ENCODE data around the gene RNASE7.

Gene RNASE7

DNA sequence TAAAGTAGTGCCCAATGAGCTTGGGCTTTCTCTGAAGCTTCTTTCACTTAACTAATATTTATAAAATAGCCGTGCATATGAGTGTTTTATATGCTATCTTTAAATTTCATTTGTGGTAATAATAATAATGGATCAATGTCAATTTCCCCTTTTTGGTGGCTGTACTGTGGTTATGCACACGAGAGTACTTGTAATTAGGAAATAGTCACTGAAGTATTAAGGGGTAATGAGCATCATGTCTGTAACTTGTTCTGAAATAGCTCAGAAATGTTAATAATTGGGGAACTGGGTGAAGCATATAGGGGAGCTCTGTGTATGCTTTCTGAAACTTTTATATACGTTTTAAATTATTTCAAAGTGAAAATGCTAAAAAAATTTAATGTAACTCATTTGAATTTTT lies 8.4 kb downstream of the RNASE7 start:
- Histone ChIP-seq H3K36me3 (ENCODE audit: control insufficient read depth in 1 of 2, insufficient read depth in 2 of 2, low read depth in 1 of 2, low read length in 2 of 2) (no peaks in the 10 kb centered on the region), H3K4me1 (ENCODE audit: control insufficient read depth, insufficient read depth, low read depth, low read length) (peaks cover 3% of the 10 kb centered on the region), H3K79me1 (replicated peaks; ENCODE audit: low read length, poor library complexity, severe bottlenecking) (no peaks in the 10 kb centered on the region), H2BK5ac (ENCODE audit: low read depth, low read length, poor library complexity, severe bottlenecking) (no peak overlapping the region), H2BK15ac (ENCODE audit: low read depth, poor library complexity, severe bottlenecking) (no peak overlapping the region), H2BK12ac (ENCODE audit: low read length in 2 of 2) (no peak overlapping the region), H4K91ac (ENCODE audit: low read length) (no peak overlapping the region), H3K27ac (ENCODE audit: low read length, poor library complexity, severe bottlenecking) (no peak overlapping the region), H3K9ac (ENCODE audit: low read length) (no peak overlapping the region), H2BK120ac (ENCODE audit: low read depth, low read length) (no peak overlapping the region), H3K9me3 (ENCODE audit: control insufficient read depth, low read length) (no peaks in the 10 kb centered on the region), H4K8ac (ENCODE audit: low read length) (no peak overlapping the region), H2AK5ac (ENCODE audit: low read length, severe bottlenecking) (no peak overlapping the region), H2AFZ (ENCODE audit: low read depth, low read length) (no peak overlapping the region), H3K18ac (ENCODE audit: low read depth in 1 of 2, low read length in 2 of 2) (no peak overlapping the region), H3K23ac (ENCODE audit: low read length in 2 of 2) (no peak overlapping the region), H3K4me2 (ENCODE audit: low read length, poor library complexity, severe bottlenecking) (no peak overlapping the region), H3K27me3 (ENCODE audit: control insufficient read depth in 1 of 2, insufficient read depth in 1 of 2, low read length in 2 of 2) (no peaks in the 10 kb centered on the region), H3K14ac (ENCODE audit: low read length in 2 of 2) (no peak overlapping the region), H3K4ac (ENCODE audit: low read depth in 1 of 2, low read length in 2 of 2) (no peak overlapping the region), H3K4me3 (ENCODE audit: insufficient read depth in 1 of 2, low read depth in 1 of 2, low read length in 2 of 2) (no peak overlapping the region)
- 74% methylated on average over 2 of the region's 3 CpGs for WGBS
- no peak for DNase-seq

DNA sequence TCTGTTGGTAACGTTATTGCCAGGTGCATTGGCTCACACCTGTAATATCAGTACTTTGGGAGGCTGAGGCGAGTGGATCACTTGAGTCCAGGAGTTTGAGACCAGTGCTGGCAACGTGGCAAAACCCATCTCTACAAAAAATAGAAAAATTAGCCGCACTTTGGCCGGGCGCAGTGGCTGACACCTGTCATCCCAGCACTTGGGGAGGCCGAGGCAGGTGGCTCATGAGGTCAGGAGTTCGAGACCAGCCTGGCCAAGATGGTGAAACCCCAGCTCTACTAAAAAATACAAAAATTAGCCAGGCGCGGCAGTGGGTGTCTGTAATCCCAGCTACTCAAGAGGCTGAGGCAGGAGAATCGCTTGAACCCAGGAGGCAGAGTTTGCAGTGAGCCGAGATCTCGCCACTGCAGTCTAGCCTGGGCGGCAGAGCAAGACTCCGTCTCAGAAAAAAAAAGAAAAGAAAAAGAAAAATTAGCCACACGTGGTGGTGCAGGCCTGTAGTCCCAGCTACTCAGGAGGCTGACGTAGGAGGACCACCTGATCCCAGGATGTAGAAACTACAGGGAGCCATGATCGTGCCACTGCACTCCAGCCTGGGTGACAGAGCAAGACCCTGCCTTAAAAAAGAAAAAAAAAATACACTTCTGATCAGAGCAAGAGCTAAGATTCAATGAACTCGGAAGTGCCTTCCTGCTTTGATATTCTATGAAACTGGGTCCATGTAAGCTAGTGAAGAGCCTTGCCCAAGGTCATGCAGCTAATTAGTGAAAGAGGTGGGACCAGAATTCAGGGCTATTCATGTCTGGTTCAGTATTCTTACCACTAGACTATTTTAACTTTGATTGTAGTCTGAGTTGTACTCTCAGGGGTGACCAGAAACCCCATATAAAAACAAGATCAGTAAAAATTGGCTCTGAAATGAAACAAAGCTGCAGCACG lies 11.3 kb downstream of the RNASE7 start:
- no peak overlapping the region for H2BK15ac ChIP-seq (ENCODE audit: low read depth, poor library complexity, severe bottlenecking)
- no peaks in the 10 kb centered on the region for H3K27me3 ChIP-seq (ENCODE audit: control insufficient read depth in 1 of 2, insufficient read depth in 1 of 2, low read length in 2 of 2)
- H2BK5ac ChIP-seq (ENCODE audit: low read depth, low read length, poor library complexity, severe bottlenecking), result no peak overlapping the region
- 90% methylated on average over 20 of the region's 20 CpGs for WGBS
- no peaks in the 10 kb centered on the region for H3K36me3 ChIP-seq (ENCODE audit: control insufficient read depth in 1 of 2, insufficient read depth in 2 of 2, low read depth in 1 of 2, low read length in 2 of 2)
- H3K4ac ChIP-seq (ENCODE audit: low read depth in 1 of 2, low read length in 2 of 2), result no peak overlapping the region
- no peak overlapping the region for H3K14ac ChIP-seq (ENCODE audit: low read length in 2 of 2)
- no peak for DNase-seq
- H3K23ac ChIP-seq (ENCODE audit: low read length in 2 of 2), result no peak overlapping the region
- no peak overlapping the region for H3K4me3 ChIP-seq (ENCODE audit: insufficient read depth in 1 of 2, low read depth in 1 of 2, low read length in 2 of 2)
- H4K8ac ChIP-seq (ENCODE audit: low read length), result no peak overlapping the region
- H4K91ac ChIP-seq (ENCODE audit: low read length), result no peak overlapping the region
- no peaks in the 10 kb centered on the region for H3K79me1 ChIP-seq (replicated peaks; ENCODE audit: low read length, poor library complexity, severe bottlenecking)
- H3K4me2 ChIP-seq (ENCODE audit: low read length, poor library complexity, severe bottlenecking), result no peak overlapping the region
- no peak overlapping the region for H3K27ac ChIP-seq (ENCODE audit: low read length, poor library complexity, severe bottlenecking)
- H3K9me3 ChIP-seq (ENCODE audit: control insufficient read depth, low read length), result no peaks in the 10 kb centered on the region
- no peak overlapping the region for H2AFZ ChIP-seq (ENCODE audit: low read depth, low read length)
- no peak overlapping the region for H2BK120ac ChIP-seq (ENCODE audit: low read depth, low read length)
- peaks cover 12% of the 10 kb centered on the region for H3K4me1 ChIP-seq (ENCODE audit: control insufficient read depth, insufficient read depth, low read depth, low read length)
- no peak overlapping the region for H3K18ac ChIP-seq (ENCODE audit: low read depth in 1 of 2, low read length in 2 of 2)
- no peak overlapping the region for H2BK12ac ChIP-seq (ENCODE audit: low read length in 2 of 2)
- no peak overlapping the region for H3K9ac ChIP-seq (ENCODE audit: low read length)
- H2AK5ac ChIP-seq (ENCODE audit: low read length, severe bottlenecking), result no peak overlapping the region

DNA sequence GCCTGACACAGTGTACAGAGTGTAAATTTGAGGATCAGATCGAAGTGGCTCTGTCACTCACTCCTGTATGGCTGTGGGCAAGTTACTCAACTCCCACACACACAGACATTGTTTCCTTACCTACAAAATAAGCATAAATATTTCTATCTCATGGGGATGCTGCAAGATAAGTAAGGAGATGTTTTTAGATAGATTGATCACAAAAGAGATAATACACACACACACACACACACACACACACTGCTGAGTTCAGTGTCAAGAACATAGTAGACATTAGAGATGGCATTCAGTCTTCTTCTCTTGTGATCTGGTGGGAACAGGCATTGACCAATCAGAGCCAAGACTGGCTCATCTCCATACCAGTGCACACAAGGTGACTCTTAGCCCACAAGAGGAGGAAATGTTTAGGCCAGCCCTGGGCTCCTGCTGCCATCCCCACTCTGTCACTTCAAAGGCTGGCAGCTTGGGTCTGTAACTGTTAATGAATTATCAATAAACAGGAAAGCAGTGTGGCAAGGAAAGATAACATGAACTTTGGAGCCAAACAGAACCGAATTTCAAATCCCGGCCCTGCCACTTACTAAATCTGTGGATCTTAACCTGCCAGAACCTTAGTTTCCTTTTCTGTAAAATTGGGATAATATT lies 12.1 kb downstream of the RNASE7 start:
- DNase-seq, result no peak
- H3K14ac ChIP-seq (ENCODE audit: low read length in 2 of 2), result no peak overlapping the region
- H3K27ac ChIP-seq (ENCODE audit: low read length, poor library complexity, severe bottlenecking), result no peak overlapping the region
- H3K4ac ChIP-seq (ENCODE audit: low read depth in 1 of 2, low read length in 2 of 2), result no peak overlapping the region
- no peak overlapping the region for H3K23ac ChIP-seq (ENCODE audit: low read length in 2 of 2)
- no peak overlapping the region for H3K4me3 ChIP-seq (ENCODE audit: insufficient read depth in 1 of 2, low read depth in 1 of 2, low read length in 2 of 2)
- no peak overlapping the region for H2BK120ac ChIP-seq (ENCODE audit: low read depth, low read length)
- no peak overlapping the region for H3K9ac ChIP-seq (ENCODE audit: low read length)
- H4K8ac ChIP-seq (ENCODE audit: low read length), result no peak overlapping the region
- 83% methylated on average over 3 of the region's 3 CpGs for WGBS
- H3K27me3 ChIP-seq (ENCODE audit: control insufficient read depth in 1 of 2, insufficient read depth in 1 of 2, low read length in 2 of 2), result no peaks in the 10 kb centered on the region
- no peaks in the 10 kb centered on the region for H3K79me1 ChIP-seq (replicated peaks; ENCODE audit: low read length, poor library complexity, severe bottlenecking)
- peaks cover 12% of the 10 kb centered on the region for H3K4me1 ChIP-seq (ENCODE audit: control insufficient read depth, insufficient read depth, low read depth, low read length)
- no peak overlapping the region for H2AFZ ChIP-seq (ENCODE audit: low read depth, low read length)
- no peak overlapping the region for H4K91ac ChIP-seq (ENCODE audit: low read length)
- no peaks in the 10 kb centered on the region for H3K36me3 ChIP-seq (ENCODE audit: control insufficient read depth in 1 of 2, insufficient read depth in 2 of 2, low read depth in 1 of 2, low read length in 2 of 2)
- H3K18ac ChIP-seq (ENCODE audit: low read depth in 1 of 2, low read length in 2 of 2), result no peak overlapping the region
- H2BK5ac ChIP-seq (ENCODE audit: low read depth, low read length, poor library complexity, severe bottlenecking), result no peak overlapping the region
- no peaks in the 10 kb centered on the region for H3K9me3 ChIP-seq (ENCODE audit: control insufficient read depth, low read length)
- no peak overlapping the region for H2AK5ac ChIP-seq (ENCODE audit: low read length, severe bottlenecking)
- H2BK15ac ChIP-seq (ENCODE audit: low read depth, poor library complexity, severe bottlenecking), result no peak overlapping the region
- H2BK12ac ChIP-seq (ENCODE audit: low read length in 2 of 2), result no peak overlapping the region
- H3K4me2 ChIP-seq (ENCODE audit: low read length, poor library complexity, severe bottlenecking), result no peak overlapping the region

DNA sequence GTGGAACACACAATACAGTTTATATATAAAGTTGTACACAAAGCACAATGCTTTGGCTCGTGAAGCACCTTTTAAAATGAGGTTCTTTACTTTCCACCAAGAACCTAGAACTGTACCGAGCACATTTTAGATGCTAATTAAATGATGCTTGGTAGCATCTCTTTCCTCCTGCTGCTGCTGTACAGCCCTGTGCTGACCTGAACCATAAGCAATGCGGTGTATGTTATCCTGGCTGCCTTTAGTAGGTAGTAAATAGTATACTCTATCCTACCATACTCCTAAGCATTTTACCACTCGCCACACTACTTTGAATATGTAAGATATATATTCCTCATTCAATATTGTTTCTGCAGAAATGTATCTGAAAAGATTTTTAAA lies 12.6 kb downstream of the RNASE7 start:
- H4K91ac ChIP-seq (ENCODE audit: low read length), result no peak overlapping the region
- no peak for DNase-seq
- H3K36me3 ChIP-seq (ENCODE audit: control insufficient read depth in 1 of 2, insufficient read depth in 2 of 2, low read depth in 1 of 2, low read length in 2 of 2), result no peaks in the 10 kb centered on the region
- H3K4me3 ChIP-seq (ENCODE audit: insufficient read depth in 1 of 2, low read depth in 1 of 2, low read length in 2 of 2), result no peak overlapping the region
- H2BK15ac ChIP-seq (ENCODE audit: low read depth, poor library complexity, severe bottlenecking), result no peak overlapping the region
- H3K79me1 ChIP-seq (replicated peaks; ENCODE audit: low read length, poor library complexity, severe bottlenecking), result no peaks in the 10 kb centered on the region
- no peak overlapping the region for H4K8ac ChIP-seq (ENCODE audit: low read length)
- H2BK12ac ChIP-seq (ENCODE audit: low read length in 2 of 2), result no peak overlapping the region
- no peak overlapping the region for H3K18ac ChIP-seq (ENCODE audit: low read depth in 1 of 2, low read length in 2 of 2)
- H2BK5ac ChIP-seq (ENCODE audit: low read depth, low read length, poor library complexity, severe bottlenecking), result no peak overlapping the region
- H2AFZ ChIP-seq (ENCODE audit: low read depth, low read length), result no peak overlapping the region
- no peaks in the 10 kb centered on the region for H3K27me3 ChIP-seq (ENCODE audit: control insufficient read depth in 1 of 2, insufficient read depth in 1 of 2, low read length in 2 of 2)
- H3K4me1 ChIP-seq (ENCODE audit: control insufficient read depth, insufficient read depth, low read depth, low read length), result peaks cover 12% of the 10 kb centered on the region
- H3K4ac ChIP-seq (ENCODE audit: low read depth in 1 of 2, low read length in 2 of 2), result no peak overlapping the region
- no peaks in the 10 kb centered on the region for H3K9me3 ChIP-seq (ENCODE audit: control insufficient read depth, low read length)
- no peak overlapping the region for H3K27ac ChIP-seq (ENCODE audit: low read length, poor library complexity, severe bottlenecking)
- no peak overlapping the region for H3K14ac ChIP-seq (ENCODE audit: low read length in 2 of 2)
- no peak overlapping the region for H3K9ac ChIP-seq (ENCODE audit: low read length)
- 100% methylated on average over 2 of the region's 4 CpGs for WGBS
- no peak overlapping the region for H2AK5ac ChIP-seq (ENCODE audit: low read length, severe bottlenecking)
- no peak overlapping the region for H3K4me2 ChIP-seq (ENCODE audit: low read length, poor library complexity, severe bottlenecking)
- no peak overlapping the region for H3K23ac ChIP-seq (ENCODE audit: low read length in 2 of 2)
- no peak overlapping the region for H2BK120ac ChIP-seq (ENCODE audit: low read depth, low read length)
